Measurements from ENCODE around the gene DCHS1. TPM values are rescaled to one million over a fixed set of nuclear protein-coding genes. Genes with fewer than 3 reads are reported as not detected.

The DCHS1 gene
- polyA plus RNA-seq, 3 donors, result 29.1 to 43.4 (median 34.7) TPM

GRCh38 chr11:6674862-6675261 lies 19.3 kb upstream of the DCHS1 start:
- no peak for DNase-seq (ENCODE audit: extremely low read depth in 1 of 11, low read depth in 9 of 11, low spot score in 4 of 11)

DNA sequence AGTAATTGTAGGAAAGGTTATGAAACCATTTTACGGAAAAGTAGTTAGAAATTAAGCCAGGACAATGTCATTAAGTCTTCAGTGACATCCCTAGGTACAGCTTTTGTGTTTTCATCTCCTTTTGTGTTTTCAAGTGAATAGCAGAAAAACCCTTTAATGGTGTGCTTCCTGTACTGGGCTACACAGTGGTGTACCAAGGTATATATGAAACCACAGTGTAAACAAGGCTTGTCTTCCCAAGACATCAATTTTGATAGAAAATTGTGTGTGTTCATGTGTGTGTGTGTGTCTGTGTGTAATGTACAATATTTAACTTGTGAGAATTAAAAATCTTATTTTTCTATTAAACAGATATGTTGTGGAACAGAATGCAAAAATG lies 18.6 kb upstream of the DCHS1 start:
- no peak for DNase-seq (ENCODE audit: extremely low read depth in 1 of 11, low read depth in 9 of 11, low spot score in 4 of 11)

- DNase-seq (ENCODE audit: extremely low read depth in 1 of 11, low read depth in 9 of 11, low spot score in 4 of 11), result no peak
Observed at GRCh38 chr11:6673523-6674218, 18.1 kb upstream of the DCHS1 start.

GRCh38 chr11:6671991-6672390 lies 16.4 kb upstream of the DCHS1 start:
- no peak for DNase-seq (ENCODE audit: extremely low read depth in 1 of 11, low read depth in 9 of 11, low spot score in 4 of 11)

DNA sequence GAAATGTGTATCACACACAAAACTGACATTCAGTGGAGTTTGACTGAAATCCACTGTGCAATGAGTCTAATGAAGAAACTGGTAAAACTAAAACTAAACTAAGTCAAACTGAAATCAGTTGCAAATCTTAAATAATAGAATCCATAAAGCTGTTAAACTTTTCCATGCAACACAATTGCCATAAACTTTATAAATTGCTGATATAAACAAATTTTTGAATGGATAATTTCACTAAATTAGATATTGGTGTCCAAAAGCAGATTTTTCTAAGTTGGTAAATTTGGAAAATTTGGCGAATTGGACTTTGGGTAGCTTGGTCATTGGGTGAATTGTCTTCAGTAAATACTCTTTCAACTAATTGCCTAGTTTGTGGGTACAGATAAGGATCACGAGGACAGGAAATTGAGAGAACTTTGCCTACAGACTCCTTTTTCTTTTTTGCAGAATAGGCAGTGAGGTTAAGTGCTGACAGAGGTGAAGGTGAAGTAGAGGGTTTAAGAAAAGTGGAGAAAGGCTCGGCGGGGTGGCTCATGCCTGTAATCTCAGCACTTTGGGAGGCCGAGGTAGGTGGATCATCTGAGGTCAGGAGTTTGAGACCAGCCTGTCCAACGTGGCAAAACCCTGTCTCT lies 14.7 kb upstream of the DCHS1 start:
- no peak for DNase-seq (ENCODE audit: extremely low read depth in 1 of 11, low read depth in 9 of 11, low spot score in 4 of 11)

DNA sequence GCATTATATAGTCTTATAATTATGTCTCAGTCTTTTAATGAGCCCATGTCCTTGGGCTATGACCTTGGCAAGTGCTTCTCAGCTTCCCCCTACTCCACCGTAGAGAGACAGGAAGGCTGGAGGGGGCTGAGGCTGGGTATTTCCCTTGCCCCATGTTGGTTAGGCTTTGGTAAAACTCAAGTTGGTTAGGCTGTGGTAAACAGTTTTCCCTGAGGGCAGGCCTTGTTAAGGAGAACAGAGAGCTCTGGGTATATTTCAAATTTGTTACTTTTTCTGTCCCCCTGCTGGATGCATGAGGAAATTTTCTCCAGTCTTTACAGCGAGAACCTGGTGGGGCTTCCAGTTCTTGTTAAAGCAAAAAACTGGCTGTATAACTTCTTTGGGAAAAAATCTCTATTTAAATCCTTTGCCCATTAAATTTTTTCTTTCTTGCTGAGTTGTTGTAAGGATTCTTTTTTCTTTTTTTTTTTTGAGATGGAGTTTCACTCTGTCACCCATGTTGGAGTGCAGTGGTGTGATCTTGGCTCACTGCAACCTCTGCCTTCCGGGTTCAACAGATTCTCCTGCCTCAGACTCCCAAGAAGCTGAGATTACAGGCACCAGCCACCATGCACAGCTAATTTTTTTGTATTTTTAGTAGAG lies 12.2 kb upstream of the DCHS1 start:
- DNase-seq (ENCODE audit: extremely low read depth in 1 of 11, low read depth in 9 of 11, low spot score in 4 of 11), result no peak

- no peak for DNase-seq (ENCODE audit: extremely low read depth in 1 of 11, low read depth in 9 of 11, low spot score in 4 of 11)
Observed at GRCh38 chr11:6666302-6667183, 10.9 kb upstream of the DCHS1 start.

- DNase-seq (ENCODE audit: extremely low read depth in 1 of 11, low read depth in 9 of 11, low spot score in 4 of 11), result no peak
Observed at GRCh38 chr11:6664551-6664950, 8.9 kb upstream of the DCHS1 start.

DNA sequence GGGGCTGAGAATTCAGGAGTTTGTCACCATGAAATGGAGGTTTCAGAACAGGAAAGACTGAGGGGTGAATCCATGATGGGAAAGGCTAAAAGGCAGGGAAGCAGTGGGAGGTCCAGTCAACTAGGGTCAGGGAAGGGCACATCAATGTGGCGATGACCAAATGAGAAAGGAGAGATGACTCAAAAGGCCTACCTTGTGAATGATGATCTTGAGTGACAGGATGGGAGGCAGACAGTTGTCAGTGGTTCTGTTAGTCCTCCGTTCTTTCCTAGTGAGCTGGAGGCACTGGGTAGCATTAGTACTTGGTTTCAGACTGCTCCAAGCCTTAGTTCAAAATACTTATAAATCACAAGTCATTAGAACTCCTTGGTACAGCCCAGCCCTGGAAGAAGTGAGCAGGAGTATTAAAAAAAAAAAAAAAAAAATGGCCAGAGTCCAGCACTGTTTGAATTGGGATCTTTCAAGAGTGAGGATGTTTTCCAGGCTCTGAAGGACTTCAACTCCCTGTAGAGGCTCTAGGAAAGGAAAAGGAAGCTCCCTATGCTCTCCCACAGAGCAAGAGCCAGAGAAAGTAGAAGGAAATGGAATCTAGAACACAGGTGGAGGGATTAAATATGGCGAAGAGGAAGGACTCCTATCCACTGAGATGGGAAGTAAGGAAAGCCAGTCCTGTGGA lies 8.3 kb upstream of the DCHS1 start:
- DNase-seq (ENCODE audit: extremely low read depth in 1 of 11, low read depth in 9 of 11, low spot score in 4 of 11), result no peak

DNA sequence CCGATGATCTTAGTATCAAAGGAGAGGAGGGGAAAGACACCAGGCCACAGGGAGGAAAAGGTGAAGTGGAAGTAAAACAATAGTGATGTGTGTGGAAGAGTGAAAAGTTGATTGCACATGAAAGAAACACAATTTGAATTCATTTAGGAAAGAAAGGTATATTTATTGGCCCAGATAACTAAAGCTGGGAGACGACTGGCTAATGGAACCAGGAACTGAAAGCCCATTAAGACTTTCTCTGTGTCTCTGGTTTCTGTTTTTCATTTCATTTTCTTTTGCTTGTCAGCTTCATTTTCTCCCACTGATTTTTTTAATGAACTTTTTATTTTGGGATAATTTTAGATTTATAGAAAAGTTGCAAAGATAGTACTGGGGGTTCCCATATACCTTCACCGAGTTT lies 5.1 kb upstream of the DCHS1 start:
- no peak for DNase-seq (ENCODE audit: extremely low read depth in 1 of 11, low read depth in 9 of 11, low spot score in 4 of 11)

GRCh38 chr11:6658647-6659046 lies 3.0 kb upstream of the DCHS1 start:
- DNase-seq (ENCODE audit: extremely low read depth in 1 of 11, low read depth in 9 of 11, low spot score in 4 of 11), result no peak

DNA sequence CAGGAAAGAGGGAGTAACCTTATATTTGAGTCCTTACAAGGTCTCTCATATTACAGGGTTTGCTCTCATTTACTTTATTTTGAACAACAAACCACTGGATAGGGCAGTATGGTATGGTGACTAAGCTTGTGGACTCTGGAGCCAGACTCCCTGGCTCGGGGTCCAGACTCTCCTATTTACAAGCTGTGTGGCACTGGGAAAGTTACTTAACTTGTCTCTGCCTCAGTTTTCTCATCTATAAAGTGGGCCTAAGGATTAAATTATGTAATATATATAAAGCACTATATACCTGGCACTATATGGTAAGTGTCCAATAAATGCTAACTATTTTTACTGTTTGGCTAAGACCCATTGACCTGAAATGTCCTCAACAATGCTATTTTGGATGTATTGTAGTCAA lies 1.7 kb upstream of the DCHS1 start:
- no peak for DNase-seq (ENCODE audit: extremely low read depth in 1 of 11, low read depth in 9 of 11, low spot score in 4 of 11)

- DNase-seq (ENCODE audit: extremely low read depth in 1 of 11, low read depth in 9 of 11, low spot score in 4 of 11), result no peak
Observed at GRCh38 chr11:6656936-6657335, 1.3 kb upstream of the DCHS1 start.

- no peak for DNase-seq (ENCODE audit: extremely low read depth in 1 of 11, low read depth in 9 of 11, low spot score in 4 of 11)
Observed at GRCh38 chr11:6656584-6656915, 941 bp upstream of the DCHS1 start.

DNA sequence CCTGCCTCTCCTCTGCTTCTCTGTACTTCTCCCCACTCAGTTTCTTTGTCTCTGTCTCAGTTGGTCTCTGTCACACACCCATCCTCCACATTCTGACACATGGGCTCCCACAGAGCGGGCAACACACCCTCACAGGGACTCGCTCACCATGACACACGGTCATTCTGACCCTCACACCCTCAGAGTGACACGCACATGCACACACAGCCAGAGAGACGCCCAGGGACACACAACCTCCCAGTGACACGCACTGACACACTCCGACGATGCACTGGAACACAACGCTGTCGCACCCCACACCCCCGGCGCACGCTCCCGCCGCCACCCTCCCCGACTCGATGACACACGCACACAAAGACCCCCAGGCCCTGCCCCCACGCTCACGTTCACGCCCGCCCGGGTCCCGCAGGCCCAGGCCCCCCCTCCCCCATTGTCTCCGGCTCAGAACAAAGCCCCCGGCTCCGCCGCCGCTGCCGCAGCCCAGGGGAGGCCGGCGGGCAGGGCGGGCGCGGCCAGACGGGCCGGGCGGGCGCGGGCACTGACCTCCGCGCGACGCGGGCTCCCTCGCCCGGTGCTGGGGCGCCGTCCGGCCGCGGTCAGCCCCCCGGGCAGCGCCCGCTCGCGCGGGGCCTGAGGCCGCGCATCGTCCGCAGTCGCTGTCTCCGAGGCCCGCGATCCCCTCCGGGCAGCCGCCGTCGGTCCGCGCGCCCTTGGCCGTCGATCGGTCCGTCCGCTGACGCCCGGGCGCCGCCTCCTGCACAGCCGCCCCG lies 404 bp downstream of the DCHS1 start:
- DNase-seq (ENCODE audit: extremely low read depth in 1 of 11, low read depth in 9 of 11, low spot score in 4 of 11), result peak in 1 of 11 donors; percentile 23

DNA sequence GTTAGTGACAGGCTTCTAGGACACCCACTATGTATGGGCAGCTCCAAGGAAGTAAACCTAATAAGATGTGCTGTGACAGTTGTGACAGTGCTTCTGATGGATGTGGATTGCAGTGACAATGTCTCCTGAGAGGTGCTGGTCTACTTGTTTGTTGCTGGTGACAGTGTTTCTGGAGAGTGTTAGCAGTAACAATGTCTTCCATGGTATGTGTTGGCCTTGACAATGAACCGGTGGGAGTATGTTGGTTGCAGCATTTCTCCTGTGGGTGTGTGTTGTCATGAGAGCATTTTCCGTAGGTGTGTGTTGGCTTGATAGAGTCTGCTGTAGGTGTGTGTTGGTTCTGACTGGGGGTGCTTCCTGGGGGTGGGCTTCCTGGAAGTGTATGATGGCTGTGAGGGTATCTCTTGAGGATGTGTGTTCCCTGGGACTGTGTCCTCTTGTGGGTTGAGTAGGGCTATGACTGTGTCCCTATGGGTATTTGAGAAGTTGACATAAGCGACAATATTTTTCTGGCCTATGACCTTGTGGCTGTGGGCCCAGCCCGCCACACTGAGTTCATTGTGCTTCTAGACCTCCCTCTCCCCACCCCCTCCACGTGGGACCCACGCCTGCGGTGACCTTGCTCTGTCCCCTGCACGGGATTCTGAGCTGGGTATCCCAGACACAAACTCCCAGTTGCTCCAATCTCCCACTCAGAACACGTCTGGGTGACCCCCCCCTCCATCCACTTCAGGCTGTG lies 1.2 kb downstream of the DCHS1 start:
- no peak for DNase-seq (ENCODE audit: extremely low read depth in 1 of 11, low read depth in 9 of 11, low spot score in 4 of 11)

DNA sequence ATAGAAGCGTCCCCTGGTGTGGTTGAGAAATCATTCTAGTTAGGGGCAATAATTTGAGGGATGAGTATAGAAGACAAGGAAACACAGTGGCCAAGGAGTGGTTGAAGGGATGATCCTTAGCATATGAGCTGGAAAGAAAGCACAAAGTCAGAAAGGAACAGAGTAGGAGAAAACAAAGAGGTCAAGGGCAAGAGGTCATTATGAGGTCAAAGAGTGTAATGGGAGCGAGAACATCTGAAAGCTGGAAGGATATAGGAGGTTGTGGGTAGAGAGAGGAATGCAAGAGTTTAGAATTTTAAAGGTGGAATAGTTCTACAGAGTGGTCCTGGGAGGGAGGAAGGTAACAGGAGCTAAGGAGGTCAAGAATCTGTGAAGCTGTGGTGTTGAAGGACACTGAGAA lies 2.0 kb downstream of the DCHS1 start:
- DNase-seq (ENCODE audit: extremely low read depth in 1 of 11, low read depth in 9 of 11, low spot score in 4 of 11), result no peak

DNA sequence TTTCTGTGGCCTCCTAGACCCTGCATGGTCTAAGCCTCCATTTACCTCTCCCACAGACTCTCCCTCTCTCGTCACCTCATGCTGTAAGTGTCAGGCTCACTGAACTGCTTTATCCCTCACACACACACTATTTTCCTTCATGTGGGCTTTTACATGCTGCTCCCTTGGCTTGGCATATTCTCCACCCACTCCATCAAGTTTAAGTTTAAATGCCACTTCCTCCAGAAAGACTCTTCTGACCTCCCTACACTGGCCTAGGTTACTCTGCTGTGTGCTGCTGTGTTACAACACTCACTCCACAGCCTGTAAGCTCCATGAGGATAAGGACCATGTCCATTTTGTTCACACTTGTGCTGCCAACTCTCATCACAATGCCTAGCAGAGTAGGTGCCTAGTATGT lies 2.5 kb downstream of the DCHS1 start:
- no peak for DNase-seq (ENCODE audit: extremely low read depth in 1 of 11, low read depth in 9 of 11, low spot score in 4 of 11)
